ENCODE data around the gene ATP11B. TPM values are rescaled to one million over a fixed set of nuclear protein-coding genes. Genes with fewer than 3 reads are reported as not detected.
"Not testable (repeated sequence)": the region's sequence is repeated elsewhere in the genome, so short reads cannot be mapped to it uniquely, and the experiment has no call there.

The ATP11B gene
- total RNA-seq, 1 donor from 2014 or later: 32.3 TPM

DNA sequence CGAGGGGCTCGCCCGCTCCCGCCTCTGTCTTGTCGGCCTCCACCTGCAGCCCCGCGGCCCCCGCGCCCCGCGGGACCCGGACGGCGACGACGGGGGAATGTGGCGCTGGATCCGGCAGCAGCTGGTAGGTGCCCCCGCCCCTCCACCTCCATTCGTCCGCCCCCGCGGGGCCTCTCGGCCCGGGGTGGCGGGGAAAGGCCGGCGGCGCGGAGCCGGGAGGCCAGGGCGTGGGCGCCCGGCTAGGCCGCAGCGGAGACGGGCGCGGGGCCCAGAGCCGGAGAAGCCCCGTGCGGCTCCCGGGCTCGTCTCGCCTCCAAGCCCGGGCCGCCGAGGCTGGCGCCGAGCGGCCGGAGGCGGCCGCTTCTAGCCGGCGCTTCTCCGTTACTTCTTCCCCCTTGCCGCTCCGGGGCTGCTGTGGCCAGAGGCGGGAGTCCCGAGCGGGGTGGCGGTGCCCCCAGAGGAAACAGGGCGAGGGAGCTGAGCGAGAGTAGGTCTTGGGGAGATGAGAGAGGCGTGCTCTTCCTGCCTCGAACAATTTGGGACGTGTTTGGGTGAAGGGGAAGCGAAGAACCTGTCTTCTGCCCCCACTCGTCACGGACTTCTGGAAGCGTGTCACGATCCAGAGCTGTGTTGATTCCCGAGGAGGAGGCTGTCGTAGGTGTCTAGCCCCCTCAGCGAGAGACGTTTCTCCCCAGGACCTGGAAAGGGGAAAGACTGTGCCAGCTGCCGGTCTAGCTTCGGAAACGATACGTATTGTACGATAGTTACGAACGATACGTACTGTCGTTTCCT is 555 bp downstream of the ATP11B start:
- intact Hi-C loops (cut with micrococcal nuclease): no loop called here
- peak; percentile 34 for DNase-seq
- ATAC-seq: peak; percentile 70

DNA sequence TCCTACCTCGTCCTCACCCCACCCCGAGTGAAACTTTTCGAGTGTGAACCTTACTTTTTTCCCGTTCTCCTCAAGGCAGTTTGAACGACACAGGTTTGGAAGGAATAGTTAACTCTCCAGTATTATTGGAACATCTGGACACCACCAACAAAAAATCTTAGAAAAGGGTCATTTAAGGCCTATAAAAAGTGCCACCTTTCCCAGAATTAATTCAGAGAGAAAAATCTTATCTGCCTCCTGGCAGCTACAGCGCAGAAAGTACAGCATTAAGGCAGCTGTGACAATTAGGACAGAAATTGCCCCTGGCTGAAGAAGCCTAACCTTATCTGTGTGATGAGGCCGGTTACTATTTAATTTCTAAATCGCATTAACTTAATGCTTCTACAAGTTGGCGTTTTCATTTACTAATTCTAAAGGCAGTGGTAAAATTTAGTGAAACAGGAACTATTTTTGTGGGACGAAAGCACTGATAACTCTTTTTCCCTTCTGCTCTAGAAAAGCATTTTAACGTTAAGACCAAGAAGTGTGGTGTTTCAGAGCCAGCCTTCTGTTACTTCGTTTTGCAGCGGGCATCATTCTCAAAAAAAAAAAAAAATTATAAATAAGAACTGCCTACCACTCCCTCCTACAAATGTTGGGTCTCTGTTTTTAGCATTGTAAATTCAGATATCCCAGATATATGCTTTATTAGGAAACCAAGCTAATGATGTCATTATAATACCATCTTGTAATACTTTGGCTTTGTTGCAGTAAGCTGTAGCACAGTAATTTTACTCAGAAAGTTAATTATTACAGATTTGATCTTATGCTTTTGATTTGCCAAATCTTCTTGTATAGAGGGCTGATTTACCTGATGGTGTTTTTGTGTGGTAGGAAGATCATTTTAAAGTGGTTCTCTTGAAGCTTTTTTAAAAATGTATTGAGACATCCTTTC is 1.4 kb downstream of the ATP11B start:
- ATAC-seq (no peak), DNase-seq (no peak)
- intact Hi-C loops (cut with micrococcal nuclease): no loop called here

DNA sequence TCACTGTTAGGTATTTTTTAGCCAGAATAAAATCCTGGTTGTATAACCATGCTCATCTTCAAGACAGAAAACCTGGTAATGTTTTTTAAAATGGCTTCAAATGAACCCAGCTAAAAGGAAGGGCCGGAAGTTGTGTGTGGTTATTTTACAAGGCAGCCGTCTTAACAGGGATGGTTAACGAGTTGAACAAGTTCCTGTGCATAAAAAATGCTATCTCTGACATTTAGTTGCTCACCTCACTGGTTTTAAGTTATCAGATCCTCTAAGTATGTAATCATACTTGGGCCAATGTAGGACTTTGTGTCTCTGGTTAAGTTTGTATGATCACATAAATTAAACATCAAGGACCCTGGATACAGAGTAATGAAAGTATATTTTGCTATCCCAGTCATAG is 2.1 kb downstream of the ATP11B start:
- intact Hi-C loops (cut with micrococcal nuclease): no loop called here
- DNase-seq: no peak
- no peak for ATAC-seq

GRCh38 chr3:182796310-182796709 is 3.0 kb downstream of the ATP11B start:
- intact Hi-C loops (cut with micrococcal nuclease): no loop called here
- no peak for DNase-seq
- no peak for ATAC-seq

GRCh38 chr3:182797876-182798275 is 4.6 kb downstream of the ATP11B start:
- DNase-seq (no peak), ATAC-seq (no peak)
- intact Hi-C loops (cut with micrococcal nuclease): no loop called here

DNA sequence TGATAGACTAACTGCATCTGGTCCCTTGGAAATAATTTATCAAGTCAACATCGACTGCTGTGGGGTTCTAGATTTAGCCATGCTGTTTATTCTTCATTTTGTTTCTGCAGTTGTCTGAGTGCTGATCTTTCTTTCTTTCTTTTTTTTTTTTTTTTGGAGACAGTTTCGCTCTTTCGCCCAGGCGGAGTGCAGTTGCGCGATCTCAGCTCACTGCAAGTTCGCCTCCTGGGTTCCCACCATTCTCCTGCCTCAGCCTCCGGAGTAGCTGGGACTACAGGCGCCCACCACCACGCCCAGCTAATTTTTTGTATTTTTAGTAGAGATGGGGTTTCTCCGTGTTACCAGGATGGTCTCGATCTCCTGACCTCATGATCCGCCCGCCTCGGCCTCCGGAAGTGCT is 5.8 kb downstream of the ATP11B start:
- ATAC-seq; DNase-seq; intact Hi-C loops (cut with micrococcal nuclease): not testable (repeated sequence)

DNA sequence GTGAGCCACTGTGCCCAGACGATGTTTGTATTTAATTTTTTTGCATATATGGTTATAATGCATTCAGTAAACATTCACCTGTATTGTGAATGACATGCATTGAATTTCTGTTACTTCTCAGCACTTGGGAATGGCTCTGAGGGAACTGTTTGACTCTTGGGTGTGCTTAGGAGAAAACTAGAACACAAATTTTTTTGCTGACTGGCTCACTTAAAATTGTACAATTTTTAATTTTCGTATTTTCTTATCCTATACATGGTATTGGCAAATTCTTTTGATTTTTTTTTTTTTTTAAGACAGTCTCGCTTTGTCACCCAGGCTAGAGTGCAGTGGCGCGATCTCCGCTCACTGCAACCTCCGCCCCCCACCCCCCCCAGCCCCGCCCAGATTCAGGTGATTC is 7.2 kb downstream of the ATP11B start:
- ATAC-seq: no peak
- intact Hi-C loops (cut with micrococcal nuclease): no loop called here
- no peak for DNase-seq

GRCh38 chr3:182802413-182803390 is 9.4 kb downstream of the ATP11B start:
- DNase-seq (no peak), ATAC-seq (peak; percentile 48)
- intact Hi-C loops (cut with micrococcal nuclease): no loop called here

DNA sequence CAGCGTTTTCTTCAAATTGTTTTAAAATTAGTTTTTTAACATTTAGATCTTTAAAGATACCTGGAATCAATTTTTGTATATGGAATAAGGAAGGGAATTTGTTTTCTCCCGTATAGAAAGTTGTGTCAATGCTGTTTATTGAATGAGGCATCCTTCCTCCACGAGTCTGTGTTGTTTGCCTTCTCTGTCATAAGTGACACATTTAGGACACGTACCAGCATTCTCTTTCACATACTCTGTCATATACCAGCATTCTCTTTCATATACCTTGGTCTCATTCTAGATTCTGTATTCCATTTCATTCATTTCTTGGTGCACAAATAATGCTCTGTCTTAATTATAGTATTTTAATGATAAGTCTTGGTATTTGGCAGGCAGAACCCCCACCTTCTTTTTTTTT is 10.3 kb downstream of the ATP11B start:
- DNase-seq: no peak
- intact Hi-C loops (cut with micrococcal nuclease): no loop called here
- no peak for ATAC-seq

- DNase-seq (no peak), ATAC-seq (no peak)
- intact Hi-C loops (cut with micrococcal nuclease): no loop called here
Measured at GRCh38 chr3:182807061-182807460, 13.8 kb downstream of the ATP11B start.

DNA sequence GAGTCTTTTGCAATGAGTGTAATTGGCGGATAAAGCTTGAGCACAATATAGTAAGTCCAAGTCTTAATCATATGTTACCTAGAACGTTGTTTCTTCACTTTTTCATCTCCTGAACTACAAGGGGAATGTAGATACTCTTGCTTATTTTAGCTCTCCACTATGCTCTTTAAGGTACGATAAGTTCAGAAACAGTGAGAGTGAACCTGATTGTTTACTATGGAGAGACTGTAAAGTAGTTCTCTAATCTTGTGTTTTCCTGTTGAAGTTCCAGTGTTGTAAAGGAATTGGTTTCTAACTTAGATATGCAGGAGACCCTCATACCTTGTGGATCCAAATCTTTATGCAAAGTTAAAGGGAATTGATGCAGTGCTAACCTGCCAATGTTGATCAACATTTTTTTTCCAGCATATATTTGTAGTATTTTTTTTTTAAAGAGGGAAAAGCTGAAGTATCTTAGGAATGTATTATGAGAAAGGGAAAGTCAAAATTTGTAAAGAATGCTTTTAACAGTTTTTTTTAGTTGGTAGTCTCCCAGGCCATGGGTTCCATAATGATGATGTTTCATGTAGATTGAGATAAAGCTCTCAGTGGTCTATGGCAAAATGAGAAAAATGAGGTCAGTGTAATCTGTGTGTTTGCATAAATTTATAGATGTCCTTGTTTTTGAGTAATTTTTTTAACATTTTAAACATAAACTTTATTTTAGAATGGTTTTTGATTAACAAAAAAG is 14.9 kb downstream of the ATP11B start:
- ATAC-seq (peak; percentile 24), DNase-seq (no peak)
- intact Hi-C loops (cut with micrococcal nuclease): no loop called here

- DNase-seq (no peak), ATAC-seq (no peak)
- intact Hi-C loops (cut with micrococcal nuclease): no loop called here
Measured at GRCh38 chr3:182809531-182809930, 16.2 kb downstream of the ATP11B start.

- DNase-seq (no peak), ATAC-seq (peak; percentile 31)
- intact Hi-C loops (cut with micrococcal nuclease): no loop called here
Measured at GRCh38 chr3:182810574-182811268, 17.4 kb downstream of the ATP11B start.

DNA sequence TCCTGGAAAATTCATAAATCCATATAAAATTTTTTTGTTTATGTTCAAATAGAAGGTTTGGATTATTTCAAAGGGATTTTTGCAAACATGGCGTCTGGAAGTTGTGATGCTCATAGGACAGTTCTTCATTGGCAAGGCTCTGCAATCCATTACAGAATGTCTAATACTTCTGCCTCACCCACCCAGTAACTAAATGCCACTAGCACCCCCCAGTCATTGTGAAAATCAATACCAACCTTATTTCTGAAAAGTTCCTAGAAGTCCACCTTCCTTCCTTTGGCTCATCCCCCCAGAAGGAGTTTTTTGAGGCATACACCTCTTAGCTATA is 17.9 kb downstream of the ATP11B start:
- ATAC-seq (no peak), DNase-seq (no peak)
- intact Hi-C loops (cut with micrococcal nuclease): no loop called here

DNA sequence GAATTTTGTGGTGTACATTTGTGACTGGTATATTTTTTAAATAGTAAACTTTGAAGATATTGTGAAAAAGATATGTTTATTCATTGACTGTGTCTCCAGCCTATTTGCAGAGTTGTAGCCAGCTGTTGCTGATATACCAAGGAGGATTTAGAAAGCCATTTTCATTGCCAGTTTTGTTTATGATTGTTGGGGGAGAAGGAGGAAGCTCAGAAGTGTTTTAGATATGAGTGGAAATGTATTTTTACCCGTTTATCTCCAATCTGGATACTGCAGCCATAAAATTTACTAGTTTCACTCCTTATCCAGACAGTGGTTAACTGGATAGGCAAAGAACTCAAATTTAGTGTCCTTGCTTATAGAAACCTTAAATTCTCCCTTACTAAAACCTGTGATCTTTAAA is 18.8 kb downstream of the ATP11B start:
- intact Hi-C loops (cut with micrococcal nuclease): no loop called here
- ATAC-seq (no peak), DNase-seq (no peak)

DNA sequence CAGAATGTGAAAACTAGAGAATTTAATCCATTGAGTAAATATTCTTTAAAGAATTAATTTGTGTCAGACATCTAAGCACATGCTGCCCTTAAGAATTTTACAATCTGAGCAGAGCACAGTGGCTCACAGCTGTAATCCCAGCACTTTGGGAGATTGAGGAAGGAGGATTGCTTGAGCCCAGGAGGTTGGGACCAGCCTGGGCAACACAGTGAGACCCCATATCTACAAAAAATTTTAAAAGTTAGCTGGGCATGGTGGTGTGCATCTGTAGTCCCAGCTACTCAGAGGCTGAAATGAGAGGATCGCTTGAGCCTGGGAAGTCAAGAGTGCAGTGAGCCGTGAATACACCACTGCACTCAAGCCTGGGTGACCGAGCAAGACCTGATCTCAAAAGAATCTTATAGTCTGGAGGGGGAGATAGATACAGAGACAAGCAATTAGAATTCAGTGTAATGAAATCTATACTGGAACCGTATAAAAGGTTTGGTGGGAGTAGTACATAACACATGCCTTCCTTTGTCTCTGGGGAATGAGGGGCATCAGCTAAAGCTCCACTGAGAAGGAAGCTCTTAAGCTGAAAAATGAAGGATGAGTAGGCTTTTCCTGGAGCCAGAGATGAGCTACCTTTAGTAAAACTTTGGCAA is 21.2 kb downstream of the ATP11B start:
- no peak for ATAC-seq
- intact Hi-C loops (cut with micrococcal nuclease): no loop called here
- no peak for DNase-seq

- DNase-seq (no peak), ATAC-seq (no peak)
- intact Hi-C loops (cut with micrococcal nuclease): no loop called here
Measured at GRCh38 chr3:182816181-182816580, 22.9 kb downstream of the ATP11B start.
